ENCODE measurements around the gene NAPSA.
"Not testable (repeated sequence)": the region's sequence is repeated elsewhere in the genome, so short reads cannot be mapped to it uniquely, and the experiment has no call there.

NAPSA gene

GRCh38 chr19:50331221-50331993 lies 34.0 kb downstream of the NAPSA start:
- no peak for DNase-seq (ENCODE audit: low read depth in 2 of 2)

- peak; percentile 74 to 87 for DNase-seq (ENCODE audit: low read depth in 2 of 2)
Measured at GRCh38 chr19:50330365-50331078, 34.9 kb downstream of the NAPSA start.

- DNase-seq (ENCODE audit: low read depth in 2 of 2): not testable (repeated sequence)
Measured at GRCh38 chr19:50329926-50330294, 35.5 kb downstream of the NAPSA start.

GRCh38 chr19:50329146-50329925 lies 36.1 kb downstream of the NAPSA start, which contains the start of gene KCNC3:
TSS of gene KCNC3 (minus strand) at chr19:50329377. CDS start at chr19:50329082, 295 bp downstream.
- DNase-seq (ENCODE audit: low read depth in 2 of 2): peak; percentile 77 to 99

- no peak for DNase-seq (ENCODE audit: low read depth in 2 of 2)
Measured at GRCh38 chr19:50328873-50329145, 36.6 kb downstream of the NAPSA start.

- peak in 1 of 2 donors; percentile 36 for DNase-seq (ENCODE audit: low read depth in 2 of 2)
Measured at GRCh38 chr19:50328224-50328872, 37.1 kb downstream of the NAPSA start.

GRCh38 chr19:50327461-50328223 lies 37.8 kb downstream of the NAPSA start:
- DNase-seq (ENCODE audit: low read depth in 2 of 2): no peak

- no peak for DNase-seq (ENCODE audit: low read depth in 2 of 2)
Measured at GRCh38 chr19:50327013-50327412, 38.4 kb downstream of the NAPSA start.

GRCh38 chr19:50326101-50326664 lies 39.3 kb downstream of the NAPSA start:
- no peak for DNase-seq (ENCODE audit: low read depth in 2 of 2)

GRCh38 chr19:50325310-50326100 lies 39.9 kb downstream of the NAPSA start:
- peak; percentile 65 to 67 for DNase-seq (ENCODE audit: low read depth in 2 of 2)

- no peak for DNase-seq (ENCODE audit: low read depth in 2 of 2)
Measured at GRCh38 chr19:50324331-50324730, 41.1 kb downstream of the NAPSA start.

GRCh38 chr19:50323782-50324133 lies 41.7 kb downstream of the NAPSA start:
- DNase-seq (ENCODE audit: low read depth in 2 of 2): no peak

- DNase-seq (ENCODE audit: low read depth in 2 of 2): no peak
Measured at GRCh38 chr19:50322931-50323781, 42.3 kb downstream of the NAPSA start.

- no peak for DNase-seq (ENCODE audit: low read depth in 2 of 2)
Measured at GRCh38 chr19:50322234-50322633, 43.2 kb downstream of the NAPSA start.

GRCh38 chr19:50321831-50322230 lies 43.6 kb downstream of the NAPSA start:
- no peak for DNase-seq (ENCODE audit: low read depth in 2 of 2)

GRCh38 chr19:50320596-50320995 lies 44.8 kb downstream of the NAPSA start:
- DNase-seq (ENCODE audit: low read depth in 2 of 2): no peak

- no peak for DNase-seq (ENCODE audit: low read depth in 2 of 2)
Measured at GRCh38 chr19:50320051-50320450, 45.4 kb downstream of the NAPSA start.

GRCh38 chr19:50319156-50319555 lies 46.3 kb downstream of the NAPSA start:
- no peak for DNase-seq (ENCODE audit: low read depth in 2 of 2)

GRCh38 chr19:50318438-50318837 lies 47.0 kb downstream of the NAPSA start:
- DNase-seq (ENCODE audit: low read depth in 2 of 2): no peak

Measured in stimulated activated CD8-positive, alpha-beta memory T cell treated with anti-CD3 and anti-CD28 coated beads, Interleukin-2, amount 100 ng/mL, for 48 hours (primary cell).